ENCODE results near the gene SF3A1. TPM values are rescaled to one million over a fixed set of nuclear protein-coding genes. Genes with fewer than 3 reads are reported as not detected.
A peak's percentile ranks its signal among the peaks of the same experiment; 100 is the strongest.
"Not testable (repeated sequence)": the region's sequence is repeated elsewhere in the genome, so short reads cannot be mapped to it uniquely, and the experiment has no call there.

Gene SF3A1
- polyA plus RNA-seq (ENCODE audit: insufficient read length) = 69.4 TPM

- peak; percentile 70 for DNase-seq (ENCODE audit: low read depth)
Measured at GRCh38 chr22:30356449-30357235, at the start of gene SF3A1, which contains the start of gene CCDC157. Gene SF3A1 (minus strand): TSS chr22:30356894. CDS start chr22:30356792, 102 bp downstream. Gene CCDC157 (plus strand): TSS chr22:30357007. CDS start chr22:30366001, 8,994 bp downstream.

- DNase-seq (ENCODE audit: low read depth) = no peak
Measured at GRCh38 chr22:30406400-30406799, 49.7 kb upstream of the SF3A1 start.

GRCh38 chr22:30405731-30406130 is 49.0 kb upstream of the SF3A1 start:
- no peak for DNase-seq (ENCODE audit: low read depth)

GRCh38 chr22:30404307-30404706 is 47.6 kb upstream of the SF3A1 start:
- DNase-seq (ENCODE audit: low read depth) = no peak

- DNase-seq (ENCODE audit: low read depth) = not testable (repeated sequence)
Measured at GRCh38 chr22:30402766-30403104, 46.0 kb upstream of the SF3A1 start.

GRCh38 chr22:30402028-30402765 is 45.5 kb upstream of the SF3A1 start:
- DNase-seq (ENCODE audit: low read depth) = no peak

- DNase-seq (ENCODE audit: low read depth) = not testable (repeated sequence)
Measured at GRCh38 chr22:30401024-30401423, 44.3 kb upstream of the SF3A1 start.

GRCh38 chr22:30400159-30400558 is 43.5 kb upstream of the SF3A1 start:
- DNase-seq (ENCODE audit: low read depth) = no peak

- no peak for DNase-seq (ENCODE audit: low read depth)
Measured at GRCh38 chr22:30399718-30400117, 43.0 kb upstream of the SF3A1 start.

- no peak for DNase-seq (ENCODE audit: low read depth)
Measured at GRCh38 chr22:30398685-30399680, 42.3 kb upstream of the SF3A1 start.

- no peak for DNase-seq (ENCODE audit: low read depth)
Measured at GRCh38 chr22:30397656-30398635, 41.3 kb upstream of the SF3A1 start.

- no peak for DNase-seq (ENCODE audit: low read depth)
Measured at GRCh38 chr22:30396871-30397655, 40.4 kb upstream of the SF3A1 start, which contains the start of gene SEC14L2. Gene SEC14L2 (plus strand): TSS chr22:30397018. CDS start chr22:30397117, 99 bp downstream.

- DNase-seq (ENCODE audit: low read depth) = no peak
Measured at GRCh38 chr22:30393885-30394284, 37.2 kb upstream of the SF3A1 start.

GRCh38 chr22:30393322-30393680 is 36.6 kb upstream of the SF3A1 start:
- no peak for DNase-seq (ENCODE audit: low read depth)

GRCh38 chr22:30392661-30393321 is 36.1 kb upstream of the SF3A1 start:
- DNase-seq (ENCODE audit: low read depth) = no peak

GRCh38 chr22:30390974-30391691 is 34.4 kb upstream of the SF3A1 start:
- DNase-seq (ENCODE audit: low read depth) = no peak

- DNase-seq (ENCODE audit: low read depth) = peak; percentile 47
Measured at GRCh38 chr22:30386960-30387827, 30.5 kb upstream of the SF3A1 start, which contains the start of gene RNF215. Gene RNF215 (minus strand): TSS chr22:30387411. CDS start chr22:30387313, 98 bp downstream.
